ENCODE measurements around the gene GRM3. TPM values are rescaled to one million over a fixed set of nuclear protein-coding genes. Genes with fewer than 3 reads are reported as not detected.

The GRM3 gene
- total RNA-seq, 3 donors from 2014 or later = not detected

DNA sequence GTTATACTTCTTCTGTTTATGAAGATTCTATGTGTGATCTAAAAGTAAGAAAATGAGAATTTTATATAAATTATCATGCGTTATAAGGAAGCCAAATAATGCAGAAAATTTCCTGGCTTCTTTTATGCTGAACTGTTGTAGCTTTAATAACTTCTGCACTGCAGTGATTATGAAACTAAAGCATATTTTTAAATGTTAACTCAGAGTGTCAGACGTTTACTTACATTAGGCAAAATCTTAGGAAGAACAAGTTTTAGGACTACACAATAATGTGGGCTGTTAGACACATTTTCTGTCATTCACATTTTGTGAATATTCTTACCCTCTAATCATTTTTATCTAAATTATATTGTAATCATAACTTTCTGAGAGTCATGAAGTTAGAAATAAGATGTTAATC is 22.0 kb downstream of the GRM3 start:
- no peak overlapping the region for H3K27ac ChIP-seq
- DNase-seq (ENCODE audit: low spot score in 2 of 2) = no peak
- no peak overlapping the region for H3K4me3 ChIP-seq
- no peaks in the 10 kb centered on the region for H3K9me3 ChIP-seq
- intact Hi-C loops (cut with DNase I; ENCODE audit: low total_unique reads) = no loop called here
- TF ChIP-seq, protein P1, sequence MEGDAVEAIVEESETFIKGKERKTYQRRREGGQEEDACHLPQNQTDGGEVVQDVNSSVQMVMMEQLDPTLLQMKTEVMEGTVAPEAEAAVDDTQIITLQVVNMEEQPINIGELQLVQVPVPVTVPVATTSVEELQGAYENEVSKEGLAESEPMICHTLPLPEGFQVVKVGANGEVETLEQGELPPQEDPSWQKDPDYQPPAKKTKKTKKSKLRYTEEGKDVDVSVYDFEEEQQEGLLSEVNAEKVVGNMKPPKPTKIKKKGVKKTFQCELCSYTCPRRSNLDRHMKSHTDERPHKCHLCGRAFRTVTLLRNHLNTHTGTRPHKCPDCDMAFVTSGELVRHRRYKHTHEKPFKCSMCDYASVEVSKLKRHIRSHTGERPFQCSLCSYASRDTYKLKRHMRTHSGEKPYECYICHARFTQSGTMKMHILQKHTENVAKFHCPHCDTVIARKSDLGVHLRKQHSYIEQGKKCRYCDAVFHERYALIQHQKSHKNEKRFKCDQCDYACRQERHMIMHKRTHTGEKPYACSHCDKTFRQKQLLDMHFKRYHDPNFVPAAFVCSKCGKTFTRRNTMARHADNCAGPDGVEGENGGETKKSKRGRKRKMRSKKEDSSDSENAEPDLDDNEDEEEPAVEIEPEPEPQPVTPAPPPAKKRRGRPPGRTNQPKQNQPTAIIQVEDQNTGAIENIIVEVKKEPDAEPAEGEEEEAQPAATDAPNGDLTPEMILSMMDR (IDR thresholded peaks at IDR 0.05) = no peak
- TF ChIP-seq POLR2A (IDR thresholded peaks at IDR 0.05) (no peak), POLR2AphosphoS5 (IDR thresholded peaks at IDR 0.05) (no peak)
- no peaks in the 10 kb centered on the region for H3K36me3 ChIP-seq
- H3K27me3 ChIP-seq = no peaks in the 10 kb centered on the region
- H3K4me1 ChIP-seq = no peaks in the 10 kb centered on the region

DNA sequence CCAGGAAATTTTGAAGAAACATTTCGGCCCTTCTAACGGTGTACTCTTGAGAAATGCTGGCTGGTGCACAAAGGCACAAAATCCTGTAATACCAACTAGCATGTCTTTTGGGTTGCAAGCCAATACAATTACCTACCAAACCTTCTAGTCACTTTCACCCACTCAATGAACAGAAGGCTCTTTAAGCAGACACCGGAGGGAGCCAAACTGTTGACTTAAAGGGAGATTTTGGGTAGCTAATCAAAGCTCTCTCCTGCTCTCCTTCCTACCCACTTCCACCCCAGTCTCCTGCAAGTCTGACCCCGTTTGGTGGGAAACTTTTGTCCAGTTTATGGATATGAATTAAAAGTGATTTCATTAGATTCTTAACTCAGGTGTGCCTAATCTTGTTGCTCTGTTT is 24.0 kb downstream of the GRM3 start:
- TF ChIP-seq POLR2A (IDR thresholded peaks at IDR 0.05) (no peak), POLR2AphosphoS5 (IDR thresholded peaks at IDR 0.05) (no peak)
- TF ChIP-seq, protein P1 (IDR thresholded peaks at IDR 0.05) = no peak
- H3K27me3 ChIP-seq = no peaks in the 10 kb centered on the region

DNA sequence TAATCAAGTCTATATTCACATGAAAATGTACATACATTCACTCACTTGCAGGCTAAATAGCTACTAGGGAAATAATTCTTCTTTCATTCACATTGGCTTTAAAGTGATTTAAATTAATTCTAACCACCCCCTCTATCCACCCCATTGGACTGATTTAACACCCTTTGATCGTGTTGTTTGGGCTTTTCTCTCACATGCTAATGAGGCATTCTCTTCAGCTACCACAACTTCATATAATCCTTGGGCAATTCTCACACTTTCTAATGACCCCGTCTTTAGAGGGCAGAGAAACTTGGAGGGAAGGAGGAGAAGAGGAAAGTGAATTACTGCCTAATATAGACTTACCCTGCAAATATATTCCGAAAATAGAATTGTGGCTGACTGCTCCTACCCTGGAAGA is 24.6 kb downstream of the GRM3 start:
- Histone ChIP-seq H3K27me3 (no peaks in the 10 kb centered on the region), H3K36me3 (no peaks in the 10 kb centered on the region), H3K4me1 (no peaks in the 10 kb centered on the region), H3K9me3 (no peaks in the 10 kb centered on the region), H3K27ac (no peak overlapping the region), H3K4me3 (no peak overlapping the region)
- no peak for TF ChIP-seq POLR2AphosphoS5 (IDR thresholded peaks at IDR 0.05)
- TF ChIP-seq POLR2A (IDR thresholded peaks at IDR 0.05) = no peak
- TF ChIP-seq, protein P1 (IDR thresholded peaks at IDR 0.05) = no peak
- DNase-seq (ENCODE audit: low spot score in 2 of 2) = no peak
- intact Hi-C loops (cut with DNase I; ENCODE audit: low total_unique reads) = no loop called here

More for the DNA sequence above, 24.0 kb downstream of the GRM3 start:
- Histone ChIP-seq H3K9me3 (no peaks in the 10 kb centered on the region), H3K4me3 (no peak overlapping the region), H3K27ac (no peak overlapping the region), H3K36me3 (no peaks in the 10 kb centered on the region), H3K4me1 (no peaks in the 10 kb centered on the region)
- intact Hi-C loops (cut with DNase I; ENCODE audit: low total_unique reads) = no loop called here
- DNase-seq (ENCODE audit: low spot score in 2 of 2) = no peak

DNA sequence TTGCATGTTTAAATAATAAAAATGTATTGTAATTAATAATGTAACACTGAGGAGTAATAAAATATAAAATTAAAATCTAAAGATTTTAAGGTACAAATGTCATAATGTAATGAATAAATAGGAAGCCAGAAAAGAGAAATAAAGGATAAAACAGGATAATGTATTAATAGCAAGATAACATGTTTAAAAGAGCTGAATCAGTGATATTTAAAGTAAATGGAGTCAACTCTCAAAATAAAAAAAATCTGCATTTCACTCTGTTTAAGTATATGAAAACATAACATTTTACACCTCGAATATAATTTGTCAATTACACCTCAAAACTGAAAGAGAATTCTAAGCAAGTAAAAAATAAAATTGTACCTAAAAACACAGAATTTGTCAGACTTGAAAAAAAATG is 44.1 kb downstream of the GRM3 start:
- Histone ChIP-seq H3K9me3 (no peaks in the 10 kb centered on the region), H3K4me3 (no peak overlapping the region), H3K27me3 (no peaks in the 10 kb centered on the region), H3K36me3 (no peaks in the 10 kb centered on the region), H3K27ac (no peak overlapping the region), H3K4me1 (no peaks in the 10 kb centered on the region)
- intact Hi-C loops (cut with DNase I; ENCODE audit: low total_unique reads) = no loop called here
- DNase-seq (ENCODE audit: low spot score in 2 of 2) = no peak
- TF ChIP-seq POLR2AphosphoS5 (IDR thresholded peaks at IDR 0.05) (no peak), POLR2A (IDR thresholded peaks at IDR 0.05) (no peak)
- TF ChIP-seq, protein P1 (IDR thresholded peaks at IDR 0.05) = no peak

DNA sequence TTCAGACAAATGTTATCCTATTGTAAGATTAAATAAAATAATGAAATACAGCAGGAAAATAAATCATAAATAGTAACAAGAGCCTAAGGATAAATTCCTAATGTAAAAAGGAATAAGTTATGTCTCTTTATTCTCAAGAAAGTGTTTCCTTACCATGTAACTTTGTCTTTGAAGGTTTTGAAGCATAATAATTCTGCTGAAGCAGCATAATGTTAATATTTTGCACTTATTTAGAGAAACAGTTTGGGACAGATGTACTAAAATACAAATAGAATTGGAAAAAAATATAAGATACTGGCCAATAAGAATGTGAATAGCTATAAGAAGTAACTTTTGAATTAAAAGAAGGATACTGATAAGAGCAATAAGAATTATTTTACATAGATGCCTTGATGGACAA is 45.7 kb downstream of the GRM3 start:
- intact Hi-C loops (cut with DNase I; ENCODE audit: low total_unique reads) = no loop called here
- Histone ChIP-seq H3K27me3 (no peaks in the 10 kb centered on the region), H3K36me3 (no peaks in the 10 kb centered on the region), H3K4me1 (no peaks in the 10 kb centered on the region), H3K4me3 (no peak overlapping the region), H3K9me3 (no peaks in the 10 kb centered on the region), H3K27ac (no peak overlapping the region)
- TF ChIP-seq, protein P1 (IDR thresholded peaks at IDR 0.05) = no peak
- TF ChIP-seq POLR2A (IDR thresholded peaks at IDR 0.05) (no peak), POLR2AphosphoS5 (IDR thresholded peaks at IDR 0.05) (no peak)
- DNase-seq (ENCODE audit: low spot score in 2 of 2) = no peak

All from breast epithelium (tissue), 4 donors.